ENCODE results near the gene CNN1.
A peak's percentile ranks its signal among the peaks of the same experiment; 100 is the strongest.

The CNN1 gene

DNA sequence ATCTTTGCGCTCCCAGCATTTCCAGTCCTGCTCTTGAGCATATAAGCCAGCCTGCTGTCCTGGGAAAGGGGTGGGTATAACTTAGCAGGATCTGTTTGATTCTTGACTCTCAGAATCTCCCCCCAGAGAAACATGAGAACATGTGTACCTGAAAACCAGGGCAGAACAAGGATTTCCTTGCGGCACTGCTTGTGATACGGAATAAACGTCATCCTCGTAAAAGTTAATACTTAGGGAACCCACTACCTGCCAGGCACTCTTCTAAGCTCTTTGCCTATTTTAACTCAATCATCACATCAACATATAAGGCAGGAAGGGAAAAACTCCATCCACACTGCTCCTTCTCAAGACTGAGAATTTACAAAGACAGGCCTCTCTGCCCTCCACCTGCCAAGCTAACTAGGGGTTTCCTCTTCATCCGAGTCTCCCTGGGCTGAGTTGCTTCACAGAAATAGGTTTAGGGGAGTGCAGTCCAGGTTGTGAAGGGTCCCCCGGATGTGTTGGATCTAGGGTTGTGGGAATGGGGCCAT, 34.1 kb upstream of the CNN1 start:
- no peaks in the 10 kb centered on the region for H3K9me3 ChIP-seq (ENCODE audit: control insufficient read depth, low read length)
- H3K4me1 ChIP-seq = no peaks in the 10 kb centered on the region
- peak overlapping the region; percentile 94 for H3K4me2 ChIP-seq (ENCODE audit: low read length)
- no peak overlapping the region for H3K9ac ChIP-seq
- peak overlapping the region; percentile 86 for H3K4me3 ChIP-seq (ENCODE audit: low read depth, low read length)
- H3K27me3 ChIP-seq (ENCODE audit: control insufficient read depth, insufficient read depth, low read length) = no peaks in the 10 kb centered on the region
- H3K27ac ChIP-seq = peak overlapping the region; percentile 88
- TF ChIP-seq, protein P1, sequence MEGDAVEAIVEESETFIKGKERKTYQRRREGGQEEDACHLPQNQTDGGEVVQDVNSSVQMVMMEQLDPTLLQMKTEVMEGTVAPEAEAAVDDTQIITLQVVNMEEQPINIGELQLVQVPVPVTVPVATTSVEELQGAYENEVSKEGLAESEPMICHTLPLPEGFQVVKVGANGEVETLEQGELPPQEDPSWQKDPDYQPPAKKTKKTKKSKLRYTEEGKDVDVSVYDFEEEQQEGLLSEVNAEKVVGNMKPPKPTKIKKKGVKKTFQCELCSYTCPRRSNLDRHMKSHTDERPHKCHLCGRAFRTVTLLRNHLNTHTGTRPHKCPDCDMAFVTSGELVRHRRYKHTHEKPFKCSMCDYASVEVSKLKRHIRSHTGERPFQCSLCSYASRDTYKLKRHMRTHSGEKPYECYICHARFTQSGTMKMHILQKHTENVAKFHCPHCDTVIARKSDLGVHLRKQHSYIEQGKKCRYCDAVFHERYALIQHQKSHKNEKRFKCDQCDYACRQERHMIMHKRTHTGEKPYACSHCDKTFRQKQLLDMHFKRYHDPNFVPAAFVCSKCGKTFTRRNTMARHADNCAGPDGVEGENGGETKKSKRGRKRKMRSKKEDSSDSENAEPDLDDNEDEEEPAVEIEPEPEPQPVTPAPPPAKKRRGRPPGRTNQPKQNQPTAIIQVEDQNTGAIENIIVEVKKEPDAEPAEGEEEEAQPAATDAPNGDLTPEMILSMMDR (IDR thresholded peaks at IDR 0.05) = no peak
- H3K79me2 ChIP-seq = no peaks in the 10 kb centered on the region
- H2AFZ ChIP-seq = peak overlapping the region; percentile 86
- no peaks in the 10 kb centered on the region for H3K36me3 ChIP-seq (ENCODE audit: control insufficient read depth, insufficient read depth, low read length)

DNA sequence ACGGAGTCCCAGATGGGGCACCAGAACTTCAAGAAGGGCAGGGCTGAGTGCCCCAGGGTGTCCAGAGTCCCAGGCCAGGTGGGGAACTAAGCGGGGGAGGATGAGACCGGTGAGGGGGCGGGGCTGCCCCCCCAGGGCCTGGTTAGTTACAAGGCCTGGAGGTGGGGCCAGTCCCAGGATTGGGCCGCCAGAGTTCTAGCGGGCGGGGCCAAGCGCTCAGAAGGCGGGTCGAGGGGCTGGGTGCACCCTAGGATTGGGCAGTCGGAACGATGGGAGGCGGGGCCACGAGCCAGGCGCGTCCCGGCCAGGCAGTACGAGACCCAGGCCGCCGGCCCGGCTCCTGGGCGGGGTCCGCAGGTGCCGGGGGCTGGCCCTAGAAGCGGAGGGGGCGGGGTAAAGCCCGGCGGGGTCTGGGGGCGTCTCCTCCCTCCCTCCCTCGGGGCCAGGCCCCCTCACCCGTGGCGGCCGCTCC, 33.6 kb upstream of the CNN1 start:
- Histone ChIP-seq H3K4me2 (ENCODE audit: low read length) (peak overlapping the region; percentile 94), H2AFZ (peak overlapping the region; percentile 86), H3K9ac (peak overlapping the region; percentile 56), H3K4me1 (no peaks in the 10 kb centered on the region), H3K4me3 (ENCODE audit: low read depth, low read length) (peak overlapping the region; percentile 86), H3K27ac (peak overlapping the region; percentile 88), H3K9me3 (ENCODE audit: control insufficient read depth, low read length) (no peaks in the 10 kb centered on the region), H3K27me3 (ENCODE audit: control insufficient read depth, insufficient read depth, low read length) (no peaks in the 10 kb centered on the region), H3K79me2 (no peaks in the 10 kb centered on the region), H3K36me3 (ENCODE audit: control insufficient read depth, insufficient read depth, low read length) (no peaks in the 10 kb centered on the region)
- TF ChIP-seq, protein P1 (IDR thresholded peaks at IDR 0.05) = no peak

DNA sequence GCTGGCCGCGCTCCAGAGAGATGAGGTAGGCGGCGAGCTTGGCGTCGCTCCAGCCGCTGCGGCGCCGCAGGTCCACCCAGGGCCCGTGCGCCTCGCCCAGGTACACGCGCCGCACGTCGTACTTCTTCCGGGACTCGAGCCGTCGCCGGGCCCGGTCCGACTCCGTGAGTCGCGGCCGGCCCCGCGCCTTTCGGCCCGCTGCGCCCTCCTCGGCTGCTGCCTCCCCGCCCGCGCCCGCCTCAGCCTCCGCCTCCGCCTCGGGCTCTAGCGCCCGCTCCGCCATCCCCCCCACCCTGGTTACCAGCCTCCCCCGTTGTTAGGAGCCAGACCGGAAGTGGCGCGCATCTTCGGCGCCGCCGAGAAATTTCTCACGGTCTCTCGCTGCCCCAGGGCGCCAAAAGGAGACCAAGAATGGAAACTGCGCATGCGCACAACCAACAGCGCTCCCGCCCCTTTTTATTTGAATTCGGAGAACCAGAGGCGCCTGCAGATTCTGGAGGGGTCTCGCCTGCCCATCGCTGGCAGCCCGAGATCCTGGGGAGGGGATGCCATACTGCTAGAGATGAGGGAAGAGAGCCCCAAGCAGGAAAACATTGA, 33.0 kb upstream of the CNN1 start, which contains the start of gene ZNF653:
TSS of gene ZNF653 (minus strand) at position 336 of the 597 bp plus-strand sequence. CDS start at position 283, 53 bp downstream.
- Histone ChIP-seq H3K4me1 (no peaks in the 10 kb centered on the region), H3K4me3 (ENCODE audit: low read depth, low read length) (peak within 1 kb of the TSS; percentile 86), H3K27me3 (ENCODE audit: control insufficient read depth, insufficient read depth, low read length) (no peaks in the 10 kb centered on the region), H2AFZ (peak within 1 kb of the TSS; percentile 86), H3K4me2 (ENCODE audit: low read length) (peak within 1 kb of the TSS; percentile 94), H3K36me3 (ENCODE audit: control insufficient read depth, insufficient read depth, low read length) (no peaks in the 10 kb centered on the region), H3K9ac (peak within 1 kb of the TSS; percentile 56), H3K79me2 (no peaks in the 10 kb centered on the region), H3K27ac (peak within 1 kb of the TSS; percentile 88), H3K9me3 (ENCODE audit: control insufficient read depth, low read length) (no peaks in the 10 kb centered on the region)
- TF ChIP-seq, protein P1 (IDR thresholded peaks at IDR 0.05) = no peak

DNA sequence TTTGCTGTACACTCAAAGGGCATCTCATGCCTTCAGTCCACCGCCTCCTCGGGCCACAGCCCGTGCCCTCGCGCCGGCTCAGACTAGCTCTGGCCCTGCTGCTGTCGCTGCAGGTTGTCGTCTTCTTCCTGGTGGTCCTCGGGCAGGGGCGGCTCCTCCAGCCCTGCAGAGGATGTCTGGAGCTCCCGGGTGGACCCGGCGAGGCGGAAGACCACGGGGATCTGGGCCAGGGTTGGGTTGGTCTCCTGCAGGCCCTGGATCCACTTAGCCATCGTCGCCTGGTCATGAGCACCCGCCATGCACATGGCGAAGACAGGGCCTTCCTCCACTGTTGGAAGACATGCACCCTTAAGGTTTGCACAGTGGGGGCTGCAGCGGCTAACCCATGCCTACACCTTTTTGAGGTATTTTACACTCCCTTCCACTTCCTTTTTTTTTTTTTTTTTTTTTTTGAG, 32.5 kb upstream of the CNN1 start:
- Histone ChIP-seq H3K27ac (peak overlapping the region; percentile 88), H2AFZ (peak overlapping the region; percentile 86), H3K27me3 (ENCODE audit: control insufficient read depth, insufficient read depth, low read length) (no peaks in the 10 kb centered on the region), H3K79me2 (no peaks in the 10 kb centered on the region), H3K4me2 (ENCODE audit: low read length) (peak overlapping the region; percentile 94), H3K4me1 (no peaks in the 10 kb centered on the region), H3K4me3 (ENCODE audit: low read depth, low read length) (peak overlapping the region; percentile 86), H3K9me3 (ENCODE audit: control insufficient read depth, low read length) (no peaks in the 10 kb centered on the region), H3K36me3 (ENCODE audit: control insufficient read depth, insufficient read depth, low read length) (no peaks in the 10 kb centered on the region), H3K9ac (peak overlapping the region; percentile 56)
- TF ChIP-seq, protein P1 (IDR thresholded peaks at IDR 0.05) = no peak

All from parathyroid adenoma (tissue), 2 donors.